GM19463 (cell line): ENCODE results near the gene SMAD3.
A peak's percentile ranks its signal among the peaks of the same experiment; 100 is the strongest.
"Not testable (repeated sequence)": the region's sequence is repeated elsewhere in the genome, so short reads cannot be mapped to it uniquely, and the experiment has no call there.

Experiments
- ATAC-seq: cut with Tn5 transposase; IDR thresholded peaks from one replicate; pipeline ENCODE4 v1.9.1; 2021; ENCODE audit warnings: mild to moderate bottlenecking, moderate library complexity; ENCODE audit not compliant: unreplicated experiment

The SMAD3 gene

DNA sequence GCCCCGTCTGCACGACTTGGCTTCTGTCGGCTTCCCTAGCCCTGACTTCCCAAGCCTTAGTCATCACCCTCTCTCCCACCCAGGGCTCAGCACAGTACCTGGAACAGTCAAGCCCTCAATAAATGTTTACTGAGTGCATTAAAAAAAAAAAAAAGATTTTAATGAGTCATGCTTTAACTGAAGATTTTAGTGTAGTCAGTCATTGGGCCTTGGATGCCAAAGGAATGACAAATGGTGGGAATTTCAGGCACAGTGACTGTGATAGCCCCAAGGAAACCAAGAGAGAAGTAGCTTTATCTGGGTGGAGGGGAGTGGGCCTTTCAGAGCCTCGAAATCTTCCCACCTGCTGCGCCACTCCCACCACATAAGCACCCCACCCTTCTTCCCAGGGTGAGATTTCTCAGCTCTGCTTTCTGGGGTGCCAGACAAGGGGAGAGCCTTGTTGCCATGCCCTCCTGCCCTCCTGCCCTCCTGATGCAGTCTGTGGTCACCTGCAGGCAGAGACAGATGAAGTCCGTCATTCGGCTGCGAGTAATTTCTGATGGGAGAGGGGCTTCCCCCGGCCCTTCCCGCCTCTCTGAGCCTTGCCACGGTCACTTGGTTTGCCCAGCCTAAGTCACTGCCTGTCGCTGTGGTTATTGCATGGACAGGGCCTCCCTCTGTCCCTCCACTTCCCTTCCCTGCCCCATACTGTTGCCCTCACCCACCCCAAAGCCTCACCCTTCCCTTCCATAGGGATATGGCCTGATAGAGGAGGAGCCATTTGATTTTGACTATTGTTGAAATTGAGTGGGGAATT lies 41.8 kb downstream of the SMAD3 start:
- no peak for ATAC-seq

GRCh38 chr15:67108122-67108961 lies 42.9 kb downstream of the SMAD3 start:
- ATAC-seq, result no peak

GRCh38 chr15:67109141-67110034 lies 44.0 kb downstream of the SMAD3 start:
- ATAC-seq, result peak; percentile 82

DNA sequence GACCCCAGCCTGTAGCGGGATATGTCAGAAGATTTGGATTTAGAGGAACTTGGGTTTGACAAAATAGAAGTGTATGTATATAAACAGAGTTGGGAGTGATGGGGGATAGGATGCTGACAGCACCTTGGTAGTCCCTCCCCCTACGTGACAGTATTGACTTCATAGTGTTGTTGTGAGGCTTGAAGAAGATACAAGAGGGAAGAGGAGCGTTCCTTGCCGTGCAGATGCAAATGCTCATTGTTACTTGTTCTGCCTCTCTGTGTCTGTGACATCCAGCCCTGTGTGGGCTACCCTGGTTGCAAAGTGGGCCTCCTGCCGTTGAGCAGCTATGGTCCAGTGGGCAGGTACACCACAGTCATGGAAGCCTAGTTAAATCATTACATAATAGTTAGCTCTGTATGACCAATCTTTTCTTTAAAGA lies 45.0 kb downstream of the SMAD3 start:
- no peak for ATAC-seq

DNA sequence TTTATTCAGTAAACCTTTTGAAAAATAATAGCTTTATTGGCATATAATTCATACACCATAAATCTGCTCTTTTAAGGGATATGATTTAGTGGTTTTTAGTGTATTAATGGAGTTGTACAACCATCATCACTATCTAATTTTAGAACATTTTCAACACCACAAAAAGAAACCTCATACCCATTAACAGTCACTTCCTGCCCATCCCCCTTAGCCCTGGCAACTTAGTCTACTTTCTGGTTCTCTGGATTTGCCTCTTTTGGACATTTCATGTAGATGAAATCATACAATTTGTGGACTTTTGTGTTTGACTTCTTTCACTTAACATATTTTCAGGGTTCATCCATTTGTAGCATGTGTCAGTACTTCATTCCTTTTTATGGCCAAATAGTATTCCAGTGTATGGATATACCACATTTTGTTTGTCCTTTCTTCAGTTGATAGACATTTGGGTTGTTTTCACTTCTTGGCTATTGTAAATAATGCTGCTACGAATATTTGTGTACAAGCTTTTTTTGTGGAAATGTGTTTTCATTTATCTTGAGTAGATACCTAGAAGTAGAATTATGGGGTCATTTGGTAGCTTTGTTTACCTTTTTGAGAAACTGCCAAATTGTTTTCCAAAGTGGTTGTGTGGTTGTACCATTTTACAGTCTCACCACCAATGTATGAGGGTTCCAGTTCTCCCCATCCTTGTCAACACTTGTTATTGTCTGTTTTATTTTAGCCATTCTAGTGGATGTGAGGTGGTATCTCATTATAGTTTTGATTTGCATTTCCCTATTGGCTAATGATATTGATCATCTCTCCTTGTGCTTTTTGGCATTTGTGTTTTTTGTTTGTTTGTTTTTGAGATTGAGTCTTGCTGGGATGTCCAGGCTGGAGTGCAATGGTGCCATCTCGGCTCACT lies 45.8 kb downstream of the SMAD3 start:
- ATAC-seq, result no peak

GRCh38 chr15:67114046-67114445 lies 48.6 kb downstream of the SMAD3 start:
- no peak for ATAC-seq

DNA sequence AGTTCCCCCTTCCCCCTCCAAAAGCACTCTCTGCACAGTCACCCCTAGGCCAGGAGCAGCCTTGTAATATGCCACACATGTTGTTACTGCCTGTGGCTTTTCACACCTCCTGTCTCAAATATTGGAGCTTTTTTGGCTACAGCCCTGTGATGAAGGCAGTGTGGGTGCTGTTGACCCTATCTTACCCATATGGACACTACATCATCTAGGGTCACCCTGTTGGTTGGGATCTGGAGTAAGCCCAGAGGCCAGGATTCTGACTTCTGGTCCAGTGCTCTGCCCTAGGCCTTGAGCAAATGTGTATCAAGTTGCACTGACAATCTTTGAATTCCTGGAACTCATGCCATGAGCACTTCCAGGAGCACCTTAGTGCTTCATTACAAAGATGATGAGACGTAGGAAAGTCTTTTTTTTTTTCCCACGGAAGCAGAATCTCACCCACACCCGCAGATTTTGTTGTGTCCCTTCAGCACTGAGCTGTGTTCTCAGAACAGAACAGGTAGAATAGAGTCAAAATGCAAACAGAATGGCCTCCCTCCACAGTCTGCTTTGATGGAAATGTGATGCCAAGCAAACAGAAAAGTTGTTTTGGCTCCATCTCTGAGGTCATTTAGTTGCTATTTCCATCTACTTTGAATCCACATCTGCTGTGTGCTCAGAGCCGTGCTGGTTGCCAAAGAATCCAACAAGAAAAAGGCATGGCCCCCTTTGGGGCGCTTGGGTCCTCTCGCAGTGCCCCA lies 49.6 kb downstream of the SMAD3 start:
- no peak for ATAC-seq

GRCh38 chr15:67115586-67115969 lies 50.2 kb downstream of the SMAD3 start:
- ATAC-seq, result no peak

DNA sequence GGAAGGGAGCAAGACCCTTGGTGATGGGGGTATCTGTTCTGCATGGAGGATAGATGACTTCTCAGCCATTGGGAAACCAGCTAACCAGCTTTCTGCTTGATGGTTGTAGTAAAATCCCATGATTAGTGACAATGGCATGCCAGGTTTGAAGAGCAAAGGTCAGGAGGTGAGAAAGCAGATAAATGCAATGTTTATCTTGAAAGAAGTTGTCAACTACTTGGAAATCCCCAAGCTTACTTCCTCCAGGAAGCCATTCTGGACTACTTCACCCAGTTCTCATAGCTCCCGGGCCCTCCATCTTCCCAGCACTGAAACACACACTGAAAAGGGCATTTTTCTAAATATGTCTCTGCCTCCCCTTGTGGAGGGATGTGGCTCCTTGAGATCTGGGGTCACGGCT lies 51.3 kb downstream of the SMAD3 start:
- ATAC-seq, result no peak

DNA sequence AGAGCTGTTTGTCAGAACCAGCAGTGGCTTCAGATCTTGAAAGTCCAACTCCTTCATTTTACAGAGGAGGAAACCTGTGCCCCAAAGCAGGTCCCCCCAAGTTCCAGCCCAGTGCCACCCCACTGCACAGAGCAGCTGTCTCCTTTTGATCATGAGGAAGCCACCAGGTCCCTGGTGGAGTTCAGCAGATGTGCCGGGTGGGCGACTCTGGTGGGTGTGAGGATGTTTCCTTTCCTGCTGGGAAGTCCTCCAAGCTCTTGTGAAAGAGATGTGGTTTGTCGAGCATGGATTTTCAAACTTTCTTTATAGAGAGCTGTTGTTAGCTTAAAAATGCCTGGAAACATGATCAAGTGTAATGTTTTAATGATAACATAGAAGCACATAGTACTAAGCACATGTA lies 52.0 kb downstream of the SMAD3 start:
- no peak for ATAC-seq

GRCh38 chr15:67118808-67119207 lies 53.4 kb downstream of the SMAD3 start:
- ATAC-seq, result no peak

DNA sequence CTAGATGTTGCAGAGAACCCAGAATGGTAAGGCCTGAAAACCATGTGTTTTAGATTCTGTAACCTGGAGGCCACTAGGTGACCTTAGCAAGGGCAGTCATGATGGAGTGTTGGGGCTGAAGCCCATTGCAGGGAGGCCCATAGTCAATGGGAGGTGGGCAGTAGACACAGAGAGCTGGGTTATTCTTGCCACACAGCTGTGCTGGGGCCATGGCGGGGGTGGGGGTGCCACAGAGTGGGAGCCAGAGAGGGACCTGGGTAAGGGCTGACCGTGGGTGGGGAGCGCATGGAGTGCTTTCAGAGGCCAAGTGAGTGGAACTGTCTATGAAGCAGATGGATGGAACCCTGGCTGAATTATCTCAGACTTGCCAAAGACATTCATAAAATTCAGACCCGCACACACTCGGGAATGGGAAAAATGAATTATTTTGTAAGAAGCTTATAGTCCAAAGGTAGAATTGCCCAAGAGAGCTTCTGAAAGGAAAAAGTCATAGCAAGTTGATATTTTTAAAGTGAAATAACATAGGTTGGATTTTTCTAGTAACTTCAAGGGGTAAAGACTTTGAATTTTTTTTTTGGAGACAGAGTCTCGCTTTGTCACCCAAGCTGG lies 53.9 kb downstream of the SMAD3 start:
- no peak for ATAC-seq

DNA sequence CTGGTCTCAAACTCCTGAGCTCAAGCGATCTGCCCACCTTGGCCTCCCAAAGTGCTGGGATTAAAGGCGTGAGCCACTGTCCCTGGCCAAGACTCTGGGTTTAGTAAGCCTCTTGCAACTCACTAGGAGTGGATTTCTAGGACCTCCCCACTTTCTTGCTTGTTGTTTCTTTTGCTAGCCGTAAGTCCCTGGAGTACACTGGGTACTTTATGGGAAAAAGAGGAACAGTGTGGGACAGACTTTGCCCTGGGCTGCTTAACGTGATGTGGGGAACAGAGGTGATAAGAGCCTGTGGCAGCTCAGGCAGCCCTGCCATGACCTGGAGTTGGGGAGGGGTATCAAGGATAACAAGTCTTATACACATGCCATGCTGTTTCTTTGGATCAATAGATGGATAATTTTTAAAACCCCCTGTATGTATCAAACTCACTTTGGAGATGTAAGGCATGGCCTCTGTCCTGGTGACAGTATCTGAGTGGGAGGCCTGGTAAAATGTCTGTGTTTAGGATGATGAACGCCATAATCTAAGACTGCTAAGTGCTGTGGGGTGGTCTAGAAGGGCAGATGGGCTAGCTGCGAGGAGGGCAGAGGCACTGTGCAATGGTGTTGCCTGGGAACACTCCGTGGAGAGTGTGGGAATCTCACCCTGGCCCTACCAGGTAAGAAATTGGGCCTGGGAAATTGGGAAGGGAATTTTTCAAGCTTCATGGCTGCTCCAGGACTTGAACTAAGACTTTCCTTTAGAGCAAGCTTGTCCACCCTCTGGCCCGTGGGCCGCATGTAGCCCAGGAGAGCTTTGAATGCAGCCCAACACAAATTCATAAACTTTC lies 54.8 kb downstream of the SMAD3 start:
- no peak for ATAC-seq

DNA sequence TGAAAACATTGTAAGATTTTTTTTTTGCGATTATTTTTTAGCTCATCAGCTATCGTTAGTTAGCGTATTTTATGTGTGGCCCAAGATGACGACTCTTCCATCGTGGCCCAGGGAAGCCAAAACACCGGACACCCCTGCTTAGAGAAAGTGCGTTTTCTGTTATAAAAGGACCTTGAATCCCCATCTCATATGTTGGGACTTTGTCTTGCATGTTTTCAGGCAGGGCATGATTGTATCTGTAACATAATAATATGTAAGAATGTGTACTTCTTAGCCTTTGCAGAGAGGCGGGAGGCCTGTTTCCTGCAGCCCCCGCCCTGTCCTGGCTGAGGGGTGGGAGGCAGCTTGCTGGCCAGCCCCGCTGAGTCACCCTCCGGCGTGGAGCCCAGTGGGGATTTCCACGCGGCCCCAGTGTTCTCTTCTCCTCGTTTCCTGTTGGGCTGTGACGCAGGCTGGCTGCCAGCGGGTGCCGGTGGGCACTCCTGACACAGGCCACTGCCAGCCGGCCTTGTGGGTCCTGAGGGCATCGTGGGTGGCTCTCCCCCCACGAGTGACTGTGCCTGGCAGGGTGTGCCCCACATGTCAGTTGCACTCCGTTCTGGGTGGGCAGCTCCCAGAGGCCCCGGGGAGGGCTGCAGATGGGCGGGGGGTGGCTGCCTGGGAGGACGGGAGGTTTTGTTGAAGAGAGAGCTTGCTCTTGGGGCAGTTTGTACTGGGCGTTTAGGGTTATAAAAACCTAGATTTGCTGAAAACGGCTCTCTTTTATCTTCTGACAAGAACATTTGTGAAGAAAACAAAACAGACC lies 55.6 kb downstream of the SMAD3 start:
- peak; percentile 80 for ATAC-seq

- no peak for ATAC-seq
Measured at GRCh38 chr15:67121644-67122605, 56.5 kb downstream of the SMAD3 start.

DNA sequence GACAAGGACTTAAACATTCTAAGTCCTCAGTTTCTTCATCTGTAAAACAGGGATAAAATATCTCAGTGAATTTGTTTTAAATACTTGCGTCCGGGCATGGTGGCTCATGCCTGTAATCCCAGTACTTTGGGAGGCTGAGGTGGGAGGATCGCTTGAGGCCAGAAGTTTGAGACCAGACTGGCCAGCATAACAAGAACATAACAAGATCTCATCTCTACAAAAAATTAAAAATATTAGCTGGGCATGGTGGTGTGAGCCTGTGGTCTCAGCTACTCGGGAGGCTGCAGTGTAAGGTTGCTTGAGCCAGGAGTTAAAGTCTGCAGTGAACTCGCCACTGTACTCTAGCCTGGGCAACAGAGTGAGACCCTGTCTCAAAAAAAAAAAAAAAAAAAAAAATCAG lies 57.4 kb downstream of the SMAD3 start:
- not testable (repeated sequence) for ATAC-seq
